GM21390 (cell line): ENCODE measurements around the gene GMNC.

Experiments used
- ATAC-seq: cut with Tn5 transposase; IDR thresholded peaks from one replicate; pipeline ENCODE4 v1.9.1; 2021; ENCODE audit not compliant: unreplicated experiment

Gene GMNC

GRCh38 chr3:190853464-190853863 is 9.0 kb downstream of the GMNC start:
- ATAC-seq: no peak

- ATAC-seq: no peak
Measured at GRCh38 chr3:190849607-190850006, 12.9 kb downstream of the GMNC start.

GRCh38 chr3:190848870-190849269 is 13.6 kb downstream of the GMNC start:
- ATAC-seq: no peak

- no peak for ATAC-seq
Measured at GRCh38 chr3:190847436-190847835, 15.1 kb downstream of the GMNC start.

- ATAC-seq: no peak
Measured at GRCh38 chr3:190840146-190840545, 22.3 kb downstream of the GMNC start.

GRCh38 chr3:190831225-190831624 is 31.3 kb downstream of the GMNC start:
- no peak for ATAC-seq

- no peak for ATAC-seq
Measured at GRCh38 chr3:190830031-190830430, 32.5 kb downstream of the GMNC start.

GRCh38 chr3:190826018-190826417 is 36.5 kb downstream of the GMNC start:
- ATAC-seq: no peak

GRCh38 chr3:190825386-190826016 is 37.0 kb downstream of the GMNC start:
- ATAC-seq: no peak

- peak; percentile 81 for ATAC-seq
Measured at GRCh38 chr3:190811775-190812480, 50.6 kb downstream of the GMNC start.

- ATAC-seq: no peak
Measured at GRCh38 chr3:190810957-190811356, 51.5 kb downstream of the GMNC start.

GRCh38 chr3:190809351-190809750 is 53.1 kb downstream of the GMNC start:
- no peak for ATAC-seq

GRCh38 chr3:190807719-190808375 is 54.6 kb downstream of the GMNC start:
- no peak for ATAC-seq
